Stimulated activated CD4-positive, alpha-beta T cell treated with anti-CD3 and anti-CD28 coated beads, Interleukin-4, amount 100 ng/mL, for 1 hour (primary cell): ENCODE results near the gene SAP30BP.

ENCODE experiments used
- DNase-seq: peaks from one replicate; pipeline ENCODE4 v3.0.0-alpha.2; 2020

The SAP30BP gene

GRCh38 chr17:75691801-75692626 lies 24.9 kb downstream of the SAP30BP start:
- no peak for DNase-seq

GRCh38 chr17:75692976-75693375 lies 25.8 kb downstream of the SAP30BP start:
- no peak for DNase-seq

- DNase-seq = no peak
These were observed 26.7 kb downstream of the SAP30BP start for GRCh38 chr17:75693500-75694481.

- DNase-seq = no peak
These were observed 27.4 kb downstream of the SAP30BP start for GRCh38 chr17:75694536-75694935.

- no peak for DNase-seq
These were observed 28.1 kb downstream of the SAP30BP start for GRCh38 chr17:75695141-75695829.

- no peak for DNase-seq
These were observed 28.7 kb downstream of the SAP30BP start for GRCh38 chr17:75695830-75696271.

GRCh38 chr17:75697651-75698291 lies 30.6 kb downstream of the SAP30BP start:
- DNase-seq = no peak

- DNase-seq = no peak
These were observed 31.5 kb downstream of the SAP30BP start for GRCh38 chr17:75698659-75699058.

- no peak for DNase-seq
These were observed 34.1 kb downstream of the SAP30BP start for GRCh38 chr17:75701288-75701687.

- DNase-seq = no peak
These were observed 36.1 kb downstream of the SAP30BP start for GRCh38 chr17:75703191-75703590.

GRCh38 chr17:75703591-75703990 lies 36.5 kb downstream of the SAP30BP start:
- no peak for DNase-seq

- DNase-seq = no peak
These were observed 38.1 kb downstream of the SAP30BP start for GRCh38 chr17:75704963-75705875.

GRCh38 chr17:75706042-75706728 lies 39.0 kb downstream of the SAP30BP start:
- DNase-seq = no peak

- DNase-seq = no peak
These were observed 40.0 kb downstream of the SAP30BP start for GRCh38 chr17:75707079-75707571.

- no peak for DNase-seq
These were observed 45.3 kb downstream of the SAP30BP start for GRCh38 chr17:75712446-75712845.

- DNase-seq = no peak
These were observed 52.6 kb downstream of the SAP30BP start for GRCh38 chr17:75719732-75720131.

GRCh38 chr17:75720656-75721462 lies 53.7 kb downstream of the SAP30BP start, which contains the start of gene ITGB4:
Gene ITGB4, plus strand, starts transcription at chr17:75721459. Its CDS starts 3,245 bp downstream, at chr17:75724704.
- peak; percentile 60 for DNase-seq

- DNase-seq = no peak
These were observed 54.4 kb downstream of the SAP30BP start for GRCh38 chr17:75721463-75722011.

- DNase-seq = no peak
These were observed 54.9 kb downstream of the SAP30BP start for GRCh38 chr17:75722076-75722475.
